SIG-M5 treated with dmso at 0.1 percent for 504 hours (cell line): ENCODE results near the gene TFF1.
A peak's percentile ranks its signal among the peaks of the same experiment; 100 is the strongest.

Experiments
- DNase-seq: peaks from one replicate; lab custom pipeline; 2025; ENCODE audit not compliant: unreplicated experiment; lab: John Stamatoyannopoulos, UW

Gene TFF1

GRCh38 chr21:42382915-42383314 lies 16.6 kb upstream of the TFF1 start:
- no peak for DNase-seq

GRCh38 chr21:42381347-42381984 lies 15.1 kb upstream of the TFF1 start:
- DNase-seq = peak; percentile 67

- DNase-seq = no peak
Observed at GRCh38 chr21:42379426-42380215, 13.3 kb upstream of the TFF1 start.

GRCh38 chr21:42378418-42378817 lies 12.1 kb upstream of the TFF1 start:
- no peak for DNase-seq

- DNase-seq = no peak
Observed at GRCh38 chr21:42377951-42378340, 11.6 kb upstream of the TFF1 start.

- no peak for DNase-seq
Observed at GRCh38 chr21:42377211-42377950, 11.0 kb upstream of the TFF1 start.

GRCh38 chr21:42376338-42376982 lies 10.1 kb upstream of the TFF1 start:
- no peak for DNase-seq

GRCh38 chr21:42375966-42376337 lies 9.6 kb upstream of the TFF1 start:
- DNase-seq = no peak

- no peak for DNase-seq
Observed at GRCh38 chr21:42375506-42375905, 9.2 kb upstream of the TFF1 start.

GRCh38 chr21:42374864-42375499 lies 8.6 kb upstream of the TFF1 start:
- no peak for DNase-seq

GRCh38 chr21:42374457-42374856 lies 8.1 kb upstream of the TFF1 start:
- no peak for DNase-seq

- DNase-seq = no peak
Observed at GRCh38 chr21:42373908-42374455, 7.6 kb upstream of the TFF1 start.

- no peak for DNase-seq
Observed at GRCh38 chr21:42373196-42373907, 7.0 kb upstream of the TFF1 start.

GRCh38 chr21:42370894-42371654 lies 4.7 kb upstream of the TFF1 start:
- no peak for DNase-seq

GRCh38 chr21:42369821-42370220 lies 3.5 kb upstream of the TFF1 start:
- DNase-seq = no peak

- DNase-seq = no peak
Observed at GRCh38 chr21:42367367-42368165, 1.2 kb upstream of the TFF1 start.

- no peak for DNase-seq
Observed at GRCh38 chr21:42365770-42366169, 565 bp downstream of the TFF1 start.

- peak; percentile 41 for DNase-seq
Observed at GRCh38 chr21:42364304-42364865, 1.9 kb downstream of the TFF1 start.
